ENCODE results near the gene PSORS1C1.
"Not testable (repeated sequence)": the region's sequence is repeated elsewhere in the genome, so short reads cannot be mapped to it uniquely, and the experiment has no call there.

The PSORS1C1 gene

GRCh38 chr6:31170987-31171671, 56.5 kb downstream of the PSORS1C1 start:
- peak in 1 of 10 donors; percentile 70 for DNase-seq
- intact Hi-C loops (cut with DNase I): no loop called here

GRCh38 chr6:31171931-31172905, 57.6 kb downstream of the PSORS1C1 start:
- peak in 1 of 10 donors; percentile 49 for DNase-seq

DNA sequence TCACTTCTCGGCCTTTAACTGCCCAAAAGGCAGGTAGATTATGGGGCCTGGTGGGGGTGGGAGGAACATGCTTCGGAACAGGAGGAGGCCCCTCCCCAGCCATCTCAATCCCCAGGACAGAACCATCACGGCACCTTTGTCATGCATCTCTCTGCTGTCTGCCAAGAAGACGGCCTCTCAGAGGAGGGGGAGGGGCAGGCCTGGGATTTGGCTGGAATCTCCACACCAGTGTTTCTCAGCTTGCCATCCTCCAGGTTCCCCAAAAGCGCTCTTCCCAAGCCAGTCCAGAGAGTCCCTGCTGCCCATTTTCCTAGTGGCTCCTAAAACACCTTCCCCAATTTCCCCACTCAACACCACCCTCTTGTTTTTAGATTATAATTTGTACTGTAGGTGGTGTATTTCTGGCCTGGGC, 58.4 kb downstream of the PSORS1C1 start:
- intact Hi-C loops (cut with DNase I): no loop called here
- DNase-seq: peak in 1 of 10 donors; percentile 16

More at GRCh38 chr6:31171931-31172905, 57.6 kb downstream of the PSORS1C1 start:
- intact Hi-C loops (cut with DNase I): no loop called here

GRCh38 chr6:31173406-31173805, 58.8 kb downstream of the PSORS1C1 start:
- intact Hi-C loops (cut with DNase I): no loop called here
- peak in 1 of 10 donors; percentile 38 for DNase-seq

DNA sequence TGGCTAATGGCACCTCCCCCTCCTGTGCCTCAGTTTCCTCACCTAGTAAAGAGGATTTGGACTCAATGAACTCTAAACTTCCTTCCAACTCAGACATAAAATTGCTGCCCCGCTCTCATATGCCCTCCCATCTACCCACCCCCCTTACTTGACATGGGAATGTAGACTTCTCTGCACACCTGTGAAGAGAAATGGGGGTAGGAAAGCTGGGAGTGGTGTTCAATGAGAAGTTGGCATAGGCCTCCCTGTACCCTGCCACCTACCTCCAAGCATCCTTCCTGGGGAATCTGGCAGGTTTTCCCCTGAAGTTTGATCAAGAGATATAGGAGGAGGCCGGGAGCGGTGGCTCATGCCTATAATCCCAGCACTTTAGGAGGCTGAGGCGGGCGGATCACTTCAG, 59.8 kb downstream of the PSORS1C1 start:
- intact Hi-C loops (cut with DNase I): no loop called here
- DNase-seq: peak in 1 of 10 donors; percentile 66

GRCh38 chr6:31175971-31176370, 61.4 kb downstream of the PSORS1C1 start:
- intact Hi-C loops (cut with DNase I): no loop called here
- peak in 1 of 10 donors; percentile 70 for DNase-seq

GRCh38 chr6:31178143-31179041, 63.8 kb downstream of the PSORS1C1 start:
- intact Hi-C loops (cut with DNase I): no loop called here
- peak in 2 of 10 donors; percentile 5 to 9 for DNase-seq

DNA sequence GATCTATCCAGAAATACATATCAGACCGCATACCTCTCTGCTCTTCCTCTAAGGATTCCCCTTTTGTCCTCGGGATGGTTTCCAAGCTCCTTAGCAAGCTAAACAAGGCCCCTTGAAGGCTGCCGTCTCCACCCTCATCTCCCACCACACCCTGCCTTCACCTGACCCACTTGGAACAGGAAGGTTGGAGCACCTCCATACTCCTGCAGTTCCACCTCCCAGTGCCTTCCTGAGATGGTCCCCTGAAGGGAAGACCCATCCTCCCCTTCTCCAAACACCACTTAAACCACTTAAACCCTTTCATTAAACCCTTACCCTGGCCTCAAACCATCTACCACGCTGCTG, 64.4 kb downstream of the PSORS1C1 start:
- intact Hi-C loops (cut with DNase I): no loop called here
- peak in 1 of 10 donors; percentile 36 for DNase-seq

DNA sequence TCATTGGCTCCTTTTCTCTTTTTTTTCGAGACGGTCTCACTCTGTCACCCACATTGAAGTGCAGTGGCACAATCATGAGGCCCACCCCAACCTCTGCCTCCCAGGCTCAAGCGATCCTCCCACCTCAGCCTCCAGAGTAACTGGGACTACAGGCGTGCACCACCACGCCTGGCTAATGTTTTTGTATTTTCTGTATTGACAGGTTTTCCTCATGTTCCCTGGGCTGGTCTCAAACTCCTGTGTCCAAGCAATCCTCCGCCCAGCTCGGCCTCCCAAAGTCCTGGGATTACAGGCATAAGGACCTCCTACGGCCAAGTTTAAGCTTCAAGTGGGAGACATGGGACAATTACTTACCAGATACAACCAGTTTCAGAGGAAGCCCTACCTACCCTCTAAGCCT, 65.3 kb downstream of the PSORS1C1 start:
- intact Hi-C loops (cut with DNase I): no loop called here

DNA sequence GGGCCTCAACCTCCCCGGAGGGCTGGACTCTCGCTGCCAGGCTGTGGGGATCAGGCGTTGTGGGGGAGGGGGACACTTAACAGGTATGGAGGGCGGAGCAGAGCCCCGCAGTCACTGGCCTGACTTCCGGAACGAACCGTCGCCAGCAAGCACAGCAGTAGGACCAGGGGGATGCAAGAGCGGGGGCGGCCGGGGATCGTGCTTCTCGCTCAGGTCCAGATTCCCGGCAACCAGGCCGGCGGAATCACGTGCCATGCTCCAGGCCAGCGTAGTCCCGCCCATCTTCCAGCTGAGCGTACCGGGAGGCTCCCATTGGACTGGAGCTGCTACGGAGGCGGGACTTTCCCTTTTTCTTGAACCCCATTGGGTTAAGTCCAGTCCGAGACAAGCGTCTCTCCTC, 65.9 kb downstream of the PSORS1C1 start:
- intact Hi-C loops (cut with DNase I): no loop called here
- peak in 8 of 10 donors; percentile 40 to 93 (median 62) for DNase-seq

More for the DNA sequence above, 65.3 kb downstream of the PSORS1C1 start:
- DNase-seq: peak in 1 of 10 donors; percentile 6

- peak in 1 of 10 donors; percentile 5 for DNase-seq
- intact Hi-C loops (cut with DNase I): not testable (repeated sequence)
These were observed 68.7 kb downstream of the PSORS1C1 start for GRCh38 chr6:31183287-31183686.

DNA sequence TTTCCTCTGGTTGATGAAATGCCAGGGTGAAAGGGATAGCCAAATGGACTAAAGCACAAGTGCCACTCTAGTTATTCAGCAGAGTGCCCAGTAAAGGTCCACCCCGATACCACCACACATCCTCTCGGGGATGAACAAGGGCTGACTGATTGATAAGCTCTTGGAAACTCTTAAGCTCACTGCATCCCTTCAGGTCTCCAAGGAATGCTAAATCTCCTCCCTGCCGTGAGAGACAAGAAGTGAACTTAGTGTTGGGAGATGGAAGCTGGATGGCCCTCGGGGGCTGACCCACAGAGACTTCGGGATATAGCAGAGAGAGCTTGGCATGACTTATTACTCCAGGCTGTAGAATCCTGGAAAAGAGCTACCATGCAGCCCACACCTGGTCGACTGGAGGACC, 69.3 kb downstream of the PSORS1C1 start:
- intact Hi-C loops (cut with DNase I): not testable (repeated sequence)
- peak in 1 of 10 donors; percentile 24 for DNase-seq

- DNase-seq; intact Hi-C loops (cut with DNase I): not testable (repeated sequence)
These were observed 71.1 kb downstream of the PSORS1C1 start for GRCh38 chr6:31185695-31186051.

DNA sequence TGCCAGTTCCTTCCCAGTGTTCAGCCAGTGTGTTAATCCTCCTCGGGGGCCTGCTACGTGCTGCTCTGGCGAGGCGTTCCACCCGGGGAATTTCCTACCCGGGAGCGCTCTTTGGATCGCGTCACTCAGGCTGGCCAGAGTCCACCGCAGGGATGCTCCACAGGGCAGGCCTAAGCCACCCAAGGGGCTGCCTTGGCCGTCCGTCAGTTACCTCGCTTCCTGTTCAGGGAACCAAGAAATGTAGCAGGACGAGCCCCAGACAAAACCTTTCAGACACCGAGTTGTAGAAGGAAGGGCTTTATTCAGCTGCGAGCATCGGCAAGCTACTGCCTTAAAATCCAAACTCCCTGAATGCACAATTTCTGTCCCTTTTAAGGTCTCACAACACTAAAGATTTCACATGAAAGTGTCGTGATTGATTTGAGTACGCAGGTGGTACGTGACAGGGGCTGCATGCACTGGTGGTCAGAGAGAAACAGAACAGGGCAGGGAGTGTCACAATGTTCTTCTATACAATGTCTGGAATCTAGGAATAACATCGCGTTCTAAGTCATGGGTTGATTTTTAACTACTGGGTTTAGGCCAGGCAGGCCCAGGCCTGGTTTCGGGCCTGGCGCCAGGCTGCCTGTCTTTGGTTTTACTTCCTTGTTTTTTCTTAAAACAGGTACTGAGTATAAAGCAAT, 71.6 kb downstream of the PSORS1C1 start:
- peak in 2 of 10 donors; percentile 24 to 62 for DNase-seq
- intact Hi-C loops (cut with DNase I): no loop called here

DNA sequence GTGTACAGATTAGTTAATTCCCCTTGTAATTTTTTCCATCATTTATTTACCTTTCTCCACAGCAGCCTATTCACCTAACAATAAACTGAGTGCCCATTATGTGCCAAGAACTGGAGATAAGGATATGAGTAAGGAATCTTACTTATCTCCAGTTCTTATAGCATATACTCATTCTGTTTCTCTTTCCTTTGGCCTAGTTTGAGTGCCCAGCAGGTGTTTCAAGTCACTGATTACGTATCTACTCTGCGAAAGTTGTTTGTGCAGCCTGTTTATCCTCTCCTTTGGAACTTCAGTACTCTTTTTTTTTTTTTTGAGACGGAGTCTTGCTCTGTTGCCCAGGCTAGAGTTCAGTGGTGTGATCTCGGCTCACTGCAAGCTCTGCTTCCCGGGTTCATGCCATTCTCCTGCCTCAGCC, 73.2 kb downstream of the PSORS1C1 start:
- DNase-seq: no peak
- intact Hi-C loops (cut with DNase I): no loop called here

DNA sequence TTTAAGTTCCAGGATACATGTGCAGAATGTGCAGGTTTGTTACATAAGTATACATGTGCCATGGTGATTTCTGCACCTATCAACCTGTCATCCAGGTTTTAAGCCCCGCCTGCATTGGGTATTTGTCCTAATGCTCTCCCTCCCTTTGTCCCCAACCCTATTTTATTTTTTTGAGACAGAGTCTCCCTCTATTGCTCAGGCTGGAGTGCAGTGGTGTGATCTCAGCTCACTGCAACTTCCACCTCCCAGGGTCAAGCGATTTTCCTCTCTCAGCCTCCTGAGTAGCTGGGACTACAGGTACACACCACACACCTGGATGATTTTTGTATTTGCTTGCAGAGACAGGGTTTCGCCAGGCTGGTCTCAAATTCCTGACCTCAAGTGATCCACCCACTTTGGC, 74.6 kb downstream of the PSORS1C1 start:
- DNase-seq; intact Hi-C loops (cut with DNase I): not testable (repeated sequence)
